Activated T-helper 17 cell treated with anti-CD3 and anti-CD28 coated beads, Interleukin-2, amount 50 U/mL, for 72 hours (primary cell): ENCODE measurements around the gene SLC35E3. TPM values are rescaled to one million over a fixed set of nuclear protein-coding genes. Genes with fewer than 3 reads are reported as not detected.

Source experiments
- ATAC-seq: fragments of 150-1000 bp; cut with Tn5 transposase; replicated peaks from 2 replicates; pipeline ENCODE4 v1.10.0; 2021; ENCODE audit warnings: mild to moderate bottlenecking, moderate library complexity
- H3K27ac Mint-ChIP-seq: one replicate; pipeline ENCODE4 v1.8.0; 2022; ENCODE audit warnings: mixed read lengths
- H3K27me3 Mint-ChIP-seq: one replicate; pipeline ENCODE4 v1.8.0; 2022; ENCODE audit warnings: mixed read lengths
- H3K36me3 Mint-ChIP-seq: one replicate; pipeline ENCODE4 v1.8.0; 2022; ENCODE audit warnings: low read depth, mild to moderate bottlenecking, mixed read lengths
- H3K4me1 Mint-ChIP-seq: one replicate; pipeline ENCODE4 v1.8.0; 2022; ENCODE audit warnings: mixed read lengths
- H3K4me3 Mint-ChIP-seq: one replicate; pipeline ENCODE4 v1.8.0; 2022; ENCODE audit warnings: mild to moderate bottlenecking, mixed read lengths
- H3K9me3 Mint-ChIP-seq: one replicate; pipeline ENCODE4 v1.8.0; 2022; ENCODE audit warnings: mixed read lengths
- total RNA-seq, 2 donors: library from RNA; stranded (reverse); gene quantifications; one replicate each; pipeline ENCODE4 v1.2.3, GENCODE V29; 2022

The SLC35E3 gene
- total RNA-seq, 2 donors from 2014 or later, result 12.3 to 12.6 TPM

DNA sequence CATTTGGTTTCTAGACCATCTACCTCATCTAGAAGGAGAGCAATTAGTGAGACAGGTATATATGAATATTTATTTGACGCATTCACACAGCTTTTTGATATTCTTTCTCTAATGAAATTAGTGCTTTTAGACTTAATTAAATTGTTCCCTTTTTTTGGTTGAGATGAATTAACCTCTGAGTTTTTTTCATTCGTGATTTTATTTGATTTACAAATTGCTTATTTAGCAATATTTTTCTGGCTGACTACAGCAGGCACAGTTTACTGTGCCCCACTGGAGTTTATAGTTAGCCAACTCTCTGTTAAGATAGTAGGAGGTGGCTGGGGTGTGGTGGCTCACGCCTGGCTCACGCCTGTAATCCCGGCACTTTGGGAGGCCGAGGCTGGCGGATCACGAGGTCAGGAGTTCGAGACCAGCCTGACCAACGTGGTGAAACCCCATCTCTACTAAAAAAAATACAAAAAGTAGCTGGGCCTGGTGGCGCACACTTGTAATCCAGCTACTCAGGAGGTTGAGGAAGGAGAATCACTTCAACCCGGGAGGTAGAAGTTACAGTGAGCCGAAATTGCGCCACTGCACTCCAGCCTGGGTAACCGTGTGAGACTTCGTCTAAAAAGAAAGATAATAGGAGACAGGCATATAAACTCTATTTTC, 78.7 kb downstream of the SLC35E3 start:
- Mint-ChIP-seq H3K9me3 (no peaks in the 10 kb centered on the region), H3K27me3 (no peaks in the 10 kb centered on the region), H3K27ac (peak overlapping the region; percentile 20), H3K4me3 (no peak overlapping the region), H3K36me3 (peaks cover 99% of the 10 kb centered on the region), H3K4me1 (peaks cover 17% of the 10 kb centered on the region)
- no peak for ATAC-seq

DNA sequence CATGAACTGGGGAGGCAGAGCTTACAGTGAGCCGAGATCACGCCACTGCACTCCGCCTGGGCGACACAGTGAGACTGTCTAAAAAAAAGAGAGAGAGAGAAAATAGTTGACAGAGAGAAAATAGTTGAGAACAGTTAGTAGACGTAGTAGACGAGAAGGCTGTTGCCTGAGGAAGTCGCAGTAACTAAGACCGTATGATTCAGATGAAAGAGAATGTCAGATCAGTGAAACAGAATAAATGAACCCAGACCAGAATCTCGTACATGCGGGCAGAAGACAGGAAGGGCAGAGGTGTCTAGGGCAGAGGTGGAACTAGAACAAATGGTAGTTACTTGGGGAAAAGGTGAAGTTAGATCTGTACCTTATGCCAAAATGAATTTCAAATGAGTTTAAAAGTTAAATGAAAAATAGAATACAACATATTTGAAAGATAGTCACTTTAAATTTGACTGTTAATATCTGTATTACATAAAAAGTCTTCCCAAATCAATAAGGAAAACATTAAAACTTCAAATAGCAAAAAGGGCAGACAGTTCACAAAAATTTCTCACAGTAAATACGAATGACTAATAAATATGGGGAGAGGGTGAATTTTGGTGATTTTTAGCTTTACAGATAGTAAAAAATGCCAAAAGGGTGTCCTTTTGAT, 79.7 kb downstream of the SLC35E3 start:
- Mint-ChIP-seq H3K4me3 (peak overlapping the region; percentile 5), H3K36me3 (peaks cover 99% of the 10 kb centered on the region), H3K4me1 (peaks cover 24% of the 10 kb centered on the region), H3K9me3 (no peaks in the 10 kb centered on the region), H3K27ac (peak overlapping the region; percentile 22), H3K27me3 (no peaks in the 10 kb centered on the region)
- no peak for ATAC-seq

DNA sequence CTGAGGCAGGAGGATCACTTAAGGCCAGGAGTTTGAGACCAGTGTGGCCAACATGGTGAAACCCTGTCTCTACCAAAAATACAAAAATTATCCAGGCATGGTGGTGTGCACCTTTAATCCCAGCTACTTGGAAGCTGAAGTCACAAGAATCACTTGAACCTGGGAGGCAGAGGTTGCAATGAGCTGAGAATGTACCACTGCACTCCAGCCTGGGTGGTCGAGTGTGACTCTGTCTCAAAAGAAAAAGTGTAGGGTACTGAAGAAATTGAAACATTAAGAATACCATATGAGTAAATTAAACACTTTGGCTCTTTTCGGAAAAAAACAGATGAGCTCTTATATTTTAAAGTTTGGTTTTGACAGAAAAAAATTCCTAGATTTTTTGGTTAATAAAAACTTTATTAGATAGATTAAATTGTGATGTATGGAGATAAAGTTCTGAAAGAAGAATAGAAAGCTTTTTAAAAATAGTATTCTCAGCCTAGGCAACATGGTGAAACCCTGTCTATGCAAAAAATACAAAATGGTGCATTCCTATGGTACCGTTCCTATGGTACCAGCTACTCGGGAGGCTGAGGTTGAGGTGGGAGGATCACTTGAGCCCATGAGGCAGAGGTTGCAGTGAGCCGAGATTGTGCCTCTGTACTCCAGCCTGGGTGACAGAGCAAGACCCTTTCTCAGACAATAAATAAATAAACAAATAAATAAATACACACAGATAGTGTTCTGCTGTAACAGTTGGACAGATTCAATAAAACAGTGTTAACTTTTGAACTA, 82.1 kb downstream of the SLC35E3 start:
- no peak for ATAC-seq
- Mint-ChIP-seq H3K36me3 (peaks cover 99% of the 10 kb centered on the region), H3K27me3 (no peaks in the 10 kb centered on the region), H3K27ac (peak overlapping the region; percentile 87), H3K9me3 (no peaks in the 10 kb centered on the region), H3K4me3 (no peak overlapping the region), H3K4me1 (peaks cover 24% of the 10 kb centered on the region)

DNA sequence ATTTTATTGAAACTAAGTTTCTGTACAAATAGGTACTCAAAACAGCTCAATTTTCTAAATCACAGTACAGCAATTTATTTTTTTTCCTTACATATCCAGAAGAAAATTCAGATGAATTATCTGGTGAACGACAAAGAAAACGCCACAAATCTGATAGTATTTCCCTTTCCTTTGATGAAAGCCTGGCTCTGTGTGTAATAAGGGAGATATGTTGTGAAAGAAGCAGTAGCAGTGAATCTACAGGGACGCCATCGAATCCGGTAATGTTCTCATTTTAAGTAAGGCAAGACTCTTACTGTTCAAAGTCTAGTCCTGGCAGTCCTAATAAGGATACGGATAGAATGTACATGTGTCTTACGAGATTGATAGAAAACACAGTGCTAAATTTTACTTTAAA, 82.7 kb downstream of the SLC35E3 start:
- Mint-ChIP-seq H3K9me3 (no peaks in the 10 kb centered on the region), H3K27me3 (no peaks in the 10 kb centered on the region), H3K36me3 (peaks cover 97% of the 10 kb centered on the region), H3K27ac (no peak overlapping the region), H3K4me3 (no peak overlapping the region), H3K4me1 (peaks cover 21% of the 10 kb centered on the region)
- ATAC-seq, result no peak

Other genes starting within 250 kb of the SLC35E3 start
- 100 to 1,000 TPM; 158 to 238 TPM for gene RAP1B, start 135.3 kb upstream of the SLC35E3 start, total RNA-seq
- 100 to 1,000 TPM; 106 to 134 TPM for gene NUP107, start 59.2 kb upstream of the SLC35E3 start, total RNA-seq
- 100 to 1,000 TPM; 339 to 432 TPM for gene MDM2, start 62.0 kb downstream of the SLC35E3 start, total RNA-seq
- 1 to 10 TPM; 3.6 to 6.3 TPM for gene CPM, start 187.0 kb downstream of the SLC35E3 start, total RNA-seq